Brain microvascular endothelial cell (primary cell): ENCODE measurements around the gene NFATC1.

ENCODE experiments used
- DNase-seq: peaks from one replicate; pipeline ENCODE4 v3.0.0-alpha.2; 2020
- H3K27ac ChIP-seq: fragments of 250-450 bp; sonication (Bioruptor Pico); 2 replicates; pipeline ENCODE4 v1.5.1; 2020; ENCODE audit warnings: mild to moderate bottlenecking, moderate library complexity
- H3K27me3 ChIP-seq: fragments of 250-450 bp; sonication (Bioruptor Pico); replicated peaks from 2 replicates; pipeline ENCODE4 v1.5.1; 2020; ENCODE audit warnings: mild to moderate bottlenecking
- H3K36me3 ChIP-seq: fragments of 250-450 bp; sonication (Bioruptor Pico); replicated peaks from 2 replicates; pipeline ENCODE4 v1.5.1; 2020; ENCODE audit warnings: mild to moderate bottlenecking
- H3K4me3 ChIP-seq: 2 replicates; pipeline ENCODE4 v1.5.1; 2011; ENCODE audit warnings: low read depth, mild to moderate bottlenecking, control low read depth, low read length, moderate library complexity
- in situ Hi-C: cut with HindIII; loops from 2 replicates; pipeline ENCODE4 v1.10.0; 2017; ENCODE audit warnings: low sequenced_read_pairs, low pct_ligation_motif_present
- TF ChIP-seq, protein P1 (sequence below): IDR thresholded peaks from 2 replicates; pipeline ENCODE4 v1.5.1; 2011; ENCODE audit warnings: low read depth, mild to moderate bottlenecking, moderate library complexity, low read length, control low read depth, inconsistent platforms; ENCODE audit errors: missing control alignments

The NFATC1 gene

DNA sequence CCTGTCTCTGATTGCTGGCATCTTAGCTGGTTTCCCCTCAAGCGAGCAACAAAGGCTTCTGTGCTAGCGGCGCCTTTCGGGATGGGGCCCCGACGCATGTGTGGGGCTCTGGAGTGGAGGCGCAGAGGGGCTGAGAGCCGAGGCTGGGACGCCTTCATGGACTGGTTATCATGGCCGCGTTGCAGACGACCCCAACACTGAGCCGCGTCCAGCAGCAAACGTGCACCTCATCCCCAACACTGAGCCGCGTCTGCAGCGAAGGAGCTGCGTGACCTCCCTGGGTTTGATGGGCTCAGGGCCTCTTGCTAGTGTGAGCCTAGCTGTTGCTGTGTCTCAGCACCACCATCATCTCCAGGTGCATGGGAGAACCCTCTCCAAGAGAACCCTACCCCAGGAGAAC, 160.2 kb downstream of the NFATC1 start:
- no peaks in the 10 kb centered on the region for H3K27me3 ChIP-seq
- no peak for DNase-seq
- TF ChIP-seq, protein P1, sequence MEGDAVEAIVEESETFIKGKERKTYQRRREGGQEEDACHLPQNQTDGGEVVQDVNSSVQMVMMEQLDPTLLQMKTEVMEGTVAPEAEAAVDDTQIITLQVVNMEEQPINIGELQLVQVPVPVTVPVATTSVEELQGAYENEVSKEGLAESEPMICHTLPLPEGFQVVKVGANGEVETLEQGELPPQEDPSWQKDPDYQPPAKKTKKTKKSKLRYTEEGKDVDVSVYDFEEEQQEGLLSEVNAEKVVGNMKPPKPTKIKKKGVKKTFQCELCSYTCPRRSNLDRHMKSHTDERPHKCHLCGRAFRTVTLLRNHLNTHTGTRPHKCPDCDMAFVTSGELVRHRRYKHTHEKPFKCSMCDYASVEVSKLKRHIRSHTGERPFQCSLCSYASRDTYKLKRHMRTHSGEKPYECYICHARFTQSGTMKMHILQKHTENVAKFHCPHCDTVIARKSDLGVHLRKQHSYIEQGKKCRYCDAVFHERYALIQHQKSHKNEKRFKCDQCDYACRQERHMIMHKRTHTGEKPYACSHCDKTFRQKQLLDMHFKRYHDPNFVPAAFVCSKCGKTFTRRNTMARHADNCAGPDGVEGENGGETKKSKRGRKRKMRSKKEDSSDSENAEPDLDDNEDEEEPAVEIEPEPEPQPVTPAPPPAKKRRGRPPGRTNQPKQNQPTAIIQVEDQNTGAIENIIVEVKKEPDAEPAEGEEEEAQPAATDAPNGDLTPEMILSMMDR = no peak
- H3K27ac ChIP-seq = no peak overlapping the region
- H3K4me3 ChIP-seq = no peak overlapping the region
- in situ Hi-C loops = no loop called here
- H3K36me3 ChIP-seq = no peaks in the 10 kb centered on the region

DNA sequence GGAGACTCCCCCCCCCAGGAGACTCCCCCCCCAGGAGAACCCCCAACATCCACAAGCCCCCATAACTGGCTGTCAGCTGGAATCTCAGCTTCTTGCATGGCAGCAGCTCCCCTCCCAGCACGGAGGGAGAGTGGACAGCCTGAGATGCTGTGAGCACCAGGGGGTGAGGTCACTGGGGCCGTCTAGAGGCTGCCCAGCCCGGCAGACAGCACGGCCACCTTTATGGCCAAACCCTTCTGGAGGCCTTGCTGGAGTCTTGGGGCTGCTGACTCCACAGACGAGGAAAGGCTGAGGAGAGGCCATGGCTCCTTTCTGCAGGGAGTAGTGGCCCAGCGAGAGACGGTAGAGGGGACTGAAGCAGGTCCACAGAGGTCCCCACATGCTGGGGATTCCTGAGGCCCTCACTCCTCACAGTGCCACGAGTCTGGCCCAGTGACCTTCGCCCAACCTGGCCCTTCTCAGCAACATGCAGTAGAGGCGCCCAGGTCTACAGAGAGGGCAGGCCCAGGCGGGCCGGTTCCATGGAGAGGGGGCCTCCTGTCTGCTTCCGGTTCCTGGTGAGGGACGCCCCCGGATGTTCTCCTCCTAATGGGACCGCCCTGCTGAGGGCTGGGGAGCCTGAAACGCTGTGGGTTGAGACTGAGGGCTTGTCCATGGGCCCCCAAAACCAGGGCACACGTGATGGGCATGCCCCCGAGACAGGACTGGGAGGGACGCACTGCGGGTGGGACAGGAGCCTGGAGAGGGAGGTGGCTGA, 161.3 kb downstream of the NFATC1 start:
- TF ChIP-seq, protein P1 = no peak
- no peaks in the 10 kb centered on the region for H3K36me3 ChIP-seq
- in situ Hi-C loops = no loop called here
- no peak overlapping the region for H3K27ac ChIP-seq
- H3K27me3 ChIP-seq = no peaks in the 10 kb centered on the region
- no peak overlapping the region for H3K4me3 ChIP-seq
- no peak for DNase-seq

DNA sequence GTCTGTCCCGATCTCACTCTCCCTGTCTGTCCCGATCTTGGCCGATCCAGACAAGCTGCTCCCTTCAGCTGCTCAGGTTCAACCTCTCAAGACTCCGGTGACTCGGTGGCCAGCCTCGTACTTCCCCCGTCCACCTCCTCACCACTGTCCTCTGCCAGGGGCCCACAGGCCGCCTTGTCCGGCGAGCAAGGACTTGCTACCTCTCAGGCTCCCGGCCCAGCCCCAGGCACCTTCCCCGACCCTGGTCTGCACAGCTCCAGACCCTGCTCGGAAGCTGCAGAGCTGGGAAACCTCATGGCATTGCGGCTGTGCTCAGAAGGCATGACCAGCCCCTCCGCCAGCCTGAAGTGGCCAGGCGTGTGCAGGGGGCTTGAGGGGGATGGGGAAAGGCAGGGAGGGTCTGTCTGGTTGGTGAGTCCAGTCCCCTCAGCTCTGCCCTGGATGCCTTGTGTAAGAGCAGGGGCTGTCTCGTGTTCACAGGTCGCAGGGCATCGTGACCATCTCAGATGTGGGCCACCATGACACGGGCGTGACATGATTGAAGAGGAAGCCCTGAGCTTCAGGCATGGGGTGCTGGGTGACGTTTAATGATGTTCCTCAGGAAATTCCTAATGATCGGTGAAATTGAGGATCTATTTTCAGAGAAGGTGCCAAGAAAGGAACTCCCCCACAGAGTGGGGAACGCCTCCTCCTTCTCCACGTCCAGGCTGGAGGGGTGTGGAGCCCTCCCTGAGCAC, 162.6 kb downstream of the NFATC1 start:
- Histone ChIP-seq H3K27ac (no peak overlapping the region), H3K27me3 (no peaks in the 10 kb centered on the region), H3K4me3 (no peak overlapping the region), H3K36me3 (no peaks in the 10 kb centered on the region)
- DNase-seq = no peak
- in situ Hi-C loops = no loop called here
- TF ChIP-seq, protein P1 = no peak

DNA sequence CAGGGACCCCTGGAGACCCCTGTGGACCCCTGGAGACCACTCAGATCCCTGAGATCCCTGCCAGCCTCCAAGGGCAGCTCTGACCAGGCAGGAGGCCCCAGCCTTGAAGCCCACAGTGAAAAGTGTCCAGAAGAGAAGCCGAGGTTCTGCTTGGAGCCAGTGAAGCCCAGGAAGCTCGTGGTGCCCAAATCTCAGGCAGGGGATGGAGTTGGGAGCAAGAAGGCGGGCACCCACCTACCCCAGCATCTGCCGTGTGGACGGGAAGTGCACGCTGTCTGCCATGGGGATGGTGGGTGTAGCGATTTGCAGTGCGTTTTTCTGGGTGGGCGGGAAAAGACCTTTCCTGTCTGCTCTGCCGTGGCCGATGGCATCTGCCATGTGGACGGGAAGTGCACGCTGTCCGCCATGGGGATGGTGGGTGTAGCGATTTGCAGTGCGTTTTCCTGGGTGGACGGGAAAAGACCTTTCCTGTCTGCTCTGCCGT, 163.2 kb downstream of the NFATC1 start:
- H3K27ac ChIP-seq = no peak overlapping the region
- DNase-seq = no peak
- in situ Hi-C loops = no loop called here
- no peak overlapping the region for H3K4me3 ChIP-seq
- TF ChIP-seq, protein P1 = no peak
- no peaks in the 10 kb centered on the region for H3K27me3 ChIP-seq
- H3K36me3 ChIP-seq = no peaks in the 10 kb centered on the region

DNA sequence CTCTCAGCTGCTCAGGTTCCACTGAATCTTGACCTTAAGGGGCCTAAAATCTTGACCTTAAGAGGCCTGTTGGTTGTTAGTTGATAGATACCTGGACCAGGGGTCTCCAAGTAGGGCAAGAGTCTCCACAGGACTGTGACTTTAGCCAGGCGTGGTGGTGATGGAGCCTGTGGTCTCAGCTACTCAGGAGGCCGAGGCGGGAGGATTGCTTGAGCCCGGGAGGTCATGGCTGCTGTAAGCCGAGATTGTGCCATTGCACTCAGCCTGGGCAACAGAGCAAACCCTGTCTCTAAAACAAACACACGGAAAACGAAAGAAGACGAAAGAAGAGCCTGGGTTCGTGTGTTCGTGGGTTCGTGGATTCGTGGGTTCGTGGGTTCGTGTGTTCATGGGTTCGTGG, 163.7 kb downstream of the NFATC1 start:
- no peaks in the 10 kb centered on the region for H3K36me3 ChIP-seq
- no peaks in the 10 kb centered on the region for H3K27me3 ChIP-seq
- TF ChIP-seq, protein P1 = no peak
- in situ Hi-C loops = no loop called here
- no peak overlapping the region for H3K4me3 ChIP-seq
- DNase-seq = no peak
- H3K27ac ChIP-seq = no peak overlapping the region
